ENCODE data around the gene CYP4A11. TPM values are rescaled to one million over a fixed set of nuclear protein-coding genes. Genes with fewer than 3 reads are reported as not detected.

CYP4A11 gene
- total and polyA plus RNA-seq, 9 of the 15 experiments (the other 6 are each of a cell fraction or from before 2014, with no cell fraction given), result not detected

- POLR2A ChIA-PET, result interaction anchor here (0.7 kb wide), 1 partner anchor 51 kb away, joined by 3 read pairs; no protein-coding TSS in a partner anchor
- WGBS (ENCODE audit: insufficient coverage, low coverage, missing lambda C conversion rate), result 0% methylated on average over 1 of the region's 1 CpG
Measured at GRCh38 chr1:46937270-46937669, 4.0 kb downstream of the CYP4A11 start.

More at GRCh38 chr1:46937270-46937669, 4.0 kb downstream of the CYP4A11 start:
- H3K79me2 ChIP-seq (ENCODE audit: control insufficient read depth, insufficient read depth, low read length), result no peaks in the 10 kb centered on the region
- no peaks in the 10 kb centered on the region for H3K27me3 ChIP-seq (ENCODE audit: control insufficient read depth in 2 of 2, insufficient read depth in 2 of 2, low read length in 2 of 2)
- in situ Hi-C loops (cut with MboI), result no loop called here
- CTCF ChIA-PET (ENCODE audit: low intra/inter-chr PET ratio), result no interaction called here
- no TSS peak for BruUV-seq (replicated peaks)
- no peak overlapping the region for H3K27ac ChIP-seq (ENCODE audit: extremely low read depth, low read depth, low read length)
- H2AFZ ChIP-seq (ENCODE audit: low read depth, low read length), result no peak overlapping the region
- no peaks in the 10 kb centered on the region for H3K4me1 ChIP-seq (replicated peaks in 1 of 2; ENCODE audit: control insufficient read depth in 2 of 2, insufficient read depth in 2 of 2, low read length in 2 of 2)
- H3K9ac ChIP-seq (ENCODE audit: insufficient read depth in 1 of 2, low read depth in 2 of 2, low read length in 2 of 2), result no peak overlapping the region
- ATAC-seq (no peak), FAIRE-seq (no peak), DNase-seq (ENCODE audit: extremely low read depth in 1 of 4, low spot score in 3 of 4) (no peak)
- H3K36me3 ChIP-seq (ENCODE audit: control insufficient read depth, insufficient read depth, low read length), result no peaks in the 10 kb centered on the region
- no peaks in the 10 kb centered on the region for H3K9me3 ChIP-seq (replicated peaks; ENCODE audit: control insufficient read depth, insufficient read depth, low read depth, low read length)
- H3K4me2 ChIP-seq (ENCODE audit: insufficient read depth, low read length), result no peak overlapping the region
- intact Hi-C loops (cut with micrococcal nuclease), result no loop called here
- H3K9me1 ChIP-seq (ENCODE audit: control insufficient read depth, insufficient read depth, low read length), result no peaks in the 10 kb centered on the region
- no peaks in the 10 kb centered on the region for H4K20me1 ChIP-seq (replicated peaks; ENCODE audit: control insufficient read depth, insufficient read depth, low read length)
- TF ChIP-seq RBM15 (IDR thresholded peaks at IDR 0.05; ENCODE audit: insufficient read depth, low read length) (no peak), ZNF23 (CRISPR knock-in tag; IDR thresholded peaks at IDR 0.05) (no peak), ZNF76 (CRISPR knock-in tag; IDR thresholded peaks at IDR 0.05; ENCODE audit: borderline replicate concordance) (no peak), ETS2 (tag; IDR thresholded peaks at IDR 0.05; ENCODE audit: borderline replicate concordance, poor library complexity, severe bottlenecking) (no peak), FOXJ2 (tag; IDR thresholded peaks at IDR 0.05) (no peak), ZNF717 (CRISPR knock-in tag; IDR thresholded peaks at IDR 0.05) (no peak), ZNF408 (CRISPR knock-in tag; IDR thresholded peaks at IDR 0.05; ENCODE audit: low read depth) (no peak), E2F3 (CRISPR knock-in tag; IDR thresholded peaks at IDR 0.05) (no peak)
- TF ChIP-seq, protein P1, sequence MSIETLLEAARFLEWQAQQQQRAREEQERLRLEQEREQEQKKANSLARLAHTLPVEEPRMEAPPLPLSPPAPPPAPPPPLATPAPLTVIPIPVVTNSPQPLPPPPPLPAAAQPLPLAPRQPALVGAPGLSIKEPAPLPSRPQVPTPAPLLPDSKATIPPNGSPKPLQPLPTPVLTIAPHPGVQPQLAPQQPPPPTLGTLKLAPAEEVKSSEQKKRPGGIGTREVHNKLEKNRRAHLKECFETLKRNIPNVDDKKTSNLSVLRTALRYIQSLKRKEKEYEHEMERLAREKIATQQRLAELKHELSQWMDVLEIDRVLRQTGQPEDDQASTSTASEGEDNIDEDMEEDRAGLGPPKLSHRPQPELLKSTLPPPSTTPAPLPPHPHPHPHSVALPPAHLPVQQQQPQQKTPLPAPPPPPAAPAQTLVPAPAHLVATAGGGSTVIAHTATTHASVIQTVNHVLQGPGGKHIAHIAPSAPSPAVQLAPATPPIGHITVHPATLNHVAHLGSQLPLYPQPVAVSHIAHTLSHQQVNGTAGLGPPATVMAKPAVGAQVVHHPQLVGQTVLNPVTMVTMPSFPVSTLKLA (conservative IDR thresholded peaks at IDR 0.05), result no peak
- TF ChIP-seq, protein P2, sequence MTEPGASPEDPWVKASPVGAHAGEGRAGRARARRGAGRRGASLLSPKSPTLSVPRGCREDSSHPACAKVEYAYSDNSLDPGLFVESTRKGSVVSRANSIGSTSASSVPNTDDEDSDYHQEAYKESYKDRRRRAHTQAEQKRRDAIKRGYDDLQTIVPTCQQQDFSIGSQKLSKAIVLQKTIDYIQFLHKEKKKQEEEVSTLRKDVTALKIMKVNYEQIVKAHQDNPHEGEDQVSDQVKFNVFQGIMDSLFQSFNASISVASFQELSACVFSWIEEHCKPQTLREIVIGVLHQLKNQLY (CRISPR knock-in tag; conservative IDR thresholded peaks at IDR 0.05), result no peak
- no peak overlapping the region for H3K4me3 ChIP-seq

All from K562 (cell line).